NCI-H748 (cell line): ENCODE data around the gene C8A.
A peak's percentile ranks its signal among the peaks of the same experiment; 100 is the strongest.

Experiments used
- DNase-seq: peaks from one replicate; lab custom pipeline; 2025; ENCODE audit not compliant: unreplicated experiment; lab: John Stamatoyannopoulos, UW

Gene C8A

DNA sequence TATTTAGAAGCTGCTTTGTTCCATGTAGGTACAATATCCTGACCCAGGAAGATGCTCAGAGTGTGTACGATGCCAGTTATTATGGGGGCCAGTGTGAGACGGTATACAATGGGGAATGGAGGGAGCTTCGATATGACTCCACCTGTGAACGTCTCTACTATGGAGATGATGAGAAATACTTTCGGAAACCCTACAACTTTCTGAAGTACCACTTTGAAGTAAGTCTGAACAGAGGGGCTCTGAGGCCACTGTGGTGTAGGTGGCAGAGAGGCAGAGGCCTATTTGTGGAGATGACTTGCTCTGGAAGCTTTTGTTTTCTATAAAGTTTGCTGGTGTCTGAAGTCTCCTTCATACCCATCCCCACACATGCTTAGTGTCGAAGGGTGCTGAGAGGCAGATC is 26.8 kb downstream of the C8A start:
- no peak for DNase-seq

DNA sequence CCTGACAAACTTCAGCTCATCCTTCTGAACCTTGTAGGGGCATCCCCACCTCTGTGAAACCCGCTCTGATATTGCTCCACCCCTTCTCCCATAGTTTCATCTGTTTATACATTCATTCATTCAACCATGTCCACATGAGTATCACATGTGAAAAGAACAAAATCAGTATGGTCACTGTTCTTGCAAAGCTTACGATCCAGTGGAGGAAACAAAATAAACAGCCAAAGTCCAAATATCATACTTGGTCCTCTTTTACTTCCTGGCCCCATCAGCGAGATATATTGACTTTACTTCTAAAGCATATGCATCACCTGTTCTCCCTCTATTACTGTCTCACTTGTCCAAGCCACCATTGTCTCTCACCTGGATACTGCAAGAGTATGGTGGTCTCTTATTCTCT is 35.6 kb downstream of the C8A start:
- DNase-seq: no peak

DNA sequence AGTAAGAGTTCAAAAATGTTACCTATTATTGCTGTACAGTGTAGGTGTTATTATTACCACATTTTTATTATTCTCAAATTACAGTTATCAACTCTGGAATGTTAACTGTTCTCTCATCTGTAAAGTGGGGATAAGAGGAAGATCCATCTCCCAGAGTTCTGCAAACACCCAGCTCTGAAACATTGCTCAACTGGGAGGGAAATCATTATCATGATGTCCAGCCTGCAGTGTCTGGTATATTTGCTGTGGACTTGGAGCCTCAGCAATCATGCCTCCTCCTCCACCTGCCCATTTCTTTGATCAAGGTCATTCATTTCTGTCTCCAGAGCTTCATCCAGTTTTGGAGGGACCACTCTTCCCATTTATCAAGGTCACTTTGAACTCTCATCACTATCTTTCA is 39.4 kb downstream of the C8A start:
- DNase-seq: no peak

DNA sequence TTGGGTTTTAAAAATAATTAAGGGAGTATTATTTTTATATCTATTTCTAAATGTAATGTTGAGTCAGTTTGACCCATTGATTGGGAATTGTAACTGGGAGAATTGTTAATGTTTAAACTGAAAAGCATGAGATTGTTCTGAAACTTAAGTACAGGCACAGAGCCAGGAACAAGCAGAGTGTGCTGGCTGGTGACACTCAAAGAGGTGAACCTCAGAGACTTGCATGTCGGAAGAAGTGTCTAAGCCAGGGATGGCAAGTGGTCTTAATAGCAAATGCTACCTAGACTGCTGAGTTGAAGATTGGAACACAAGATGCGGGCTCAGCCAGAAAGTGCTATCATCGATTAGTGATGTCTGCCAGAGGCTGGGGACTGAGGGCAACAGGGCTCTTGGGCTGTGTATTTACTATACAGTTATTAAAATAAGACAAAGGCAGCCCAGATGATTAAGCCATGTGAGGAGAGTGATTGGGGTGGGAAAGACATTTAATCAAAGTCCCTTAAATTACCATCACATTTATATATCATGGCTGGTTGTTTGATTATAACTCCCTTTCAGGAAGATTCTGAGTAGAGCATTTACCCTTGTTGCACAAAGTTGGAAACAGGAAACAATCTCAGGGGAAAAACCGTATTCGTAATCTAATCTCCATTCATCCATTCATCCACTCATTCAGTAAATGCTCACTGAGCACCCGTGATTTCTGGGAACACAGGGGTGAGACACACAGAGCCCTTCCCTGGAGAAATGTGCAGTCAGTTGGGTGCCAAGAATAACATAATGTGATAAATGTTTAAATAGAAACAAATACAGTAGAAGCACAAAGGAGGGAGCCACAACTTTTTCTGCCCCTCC is 42.8 kb downstream of the C8A start:
- no peak for DNase-seq

DNA sequence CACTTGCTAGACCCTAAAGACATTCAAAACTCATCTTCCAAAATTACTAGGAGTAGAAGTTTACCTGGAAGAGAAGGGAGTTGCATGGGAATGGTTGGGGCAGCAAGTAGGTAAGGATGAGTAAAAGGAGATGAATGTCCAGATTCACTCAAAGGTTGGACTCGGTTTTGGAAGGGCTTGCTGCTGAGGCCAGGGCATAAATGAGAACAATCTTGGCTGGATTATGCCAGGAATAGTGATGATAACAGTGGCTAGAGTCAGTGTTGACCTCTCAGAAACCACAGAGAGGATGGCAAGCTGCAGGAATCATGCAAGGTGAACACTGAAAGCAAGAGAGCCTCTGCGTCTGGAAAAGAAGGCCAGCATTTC is 43.4 kb downstream of the C8A start:
- DNase-seq: no peak

DNA sequence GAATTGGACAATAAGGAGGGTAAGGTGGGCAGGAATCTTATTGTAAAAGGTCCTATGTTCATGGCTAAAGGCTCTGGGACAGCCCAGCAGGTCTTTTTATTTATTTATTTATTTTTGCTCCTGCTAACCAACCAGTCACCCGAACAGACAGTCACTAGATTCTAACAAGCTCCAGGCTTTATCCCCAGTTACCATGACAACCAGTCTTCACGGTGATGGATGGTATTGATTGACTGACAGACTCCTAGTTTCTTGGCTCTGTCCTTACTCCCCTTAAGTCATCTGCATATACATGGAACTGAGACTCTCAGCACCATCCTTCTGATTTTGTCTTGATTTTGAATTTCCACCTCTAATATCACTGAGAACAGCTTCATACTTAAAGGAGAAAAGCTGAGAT is 44.3 kb downstream of the C8A start:
- DNase-seq: peak; percentile 38

DNA sequence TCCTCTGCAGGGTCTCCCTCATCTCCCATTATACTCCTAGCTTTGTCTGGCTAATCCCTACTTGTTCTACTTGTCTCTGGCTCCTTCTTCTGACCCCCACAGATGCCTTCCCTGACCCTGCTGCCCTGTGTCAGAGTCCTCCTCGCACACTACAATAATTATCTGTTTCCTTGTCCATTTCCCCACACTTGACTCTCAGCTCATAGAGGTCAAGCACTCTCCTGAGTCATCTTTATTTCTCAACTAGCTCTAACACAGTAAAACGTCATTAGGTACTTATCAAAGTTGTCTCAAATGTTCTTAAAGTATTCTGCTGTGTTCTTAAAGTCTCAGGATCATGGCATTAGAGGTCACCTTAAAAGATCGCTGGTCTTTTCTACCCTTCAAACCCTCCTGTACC is 47.1 kb downstream of the C8A start:
- no peak for DNase-seq

DNA sequence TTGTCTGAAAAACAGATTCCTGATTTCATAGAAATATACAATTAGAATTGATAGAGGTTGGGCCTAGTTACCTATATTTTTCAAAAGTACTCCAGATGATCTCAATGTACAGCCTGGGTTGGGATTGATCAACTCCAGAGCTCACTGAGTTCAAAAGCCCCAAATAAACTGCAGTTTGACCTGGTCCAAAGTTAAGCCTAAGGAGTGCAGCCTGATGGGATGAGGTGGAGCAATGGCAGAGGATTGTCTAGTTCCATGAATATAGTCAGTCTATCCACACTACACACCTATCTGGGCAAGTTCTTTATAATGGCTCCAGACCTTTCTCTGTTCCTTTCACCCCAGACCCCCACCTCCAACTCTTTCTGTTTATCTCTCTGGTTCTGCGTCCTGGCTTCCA is 49.2 kb downstream of the C8A start:
- no peak for DNase-seq

DNA sequence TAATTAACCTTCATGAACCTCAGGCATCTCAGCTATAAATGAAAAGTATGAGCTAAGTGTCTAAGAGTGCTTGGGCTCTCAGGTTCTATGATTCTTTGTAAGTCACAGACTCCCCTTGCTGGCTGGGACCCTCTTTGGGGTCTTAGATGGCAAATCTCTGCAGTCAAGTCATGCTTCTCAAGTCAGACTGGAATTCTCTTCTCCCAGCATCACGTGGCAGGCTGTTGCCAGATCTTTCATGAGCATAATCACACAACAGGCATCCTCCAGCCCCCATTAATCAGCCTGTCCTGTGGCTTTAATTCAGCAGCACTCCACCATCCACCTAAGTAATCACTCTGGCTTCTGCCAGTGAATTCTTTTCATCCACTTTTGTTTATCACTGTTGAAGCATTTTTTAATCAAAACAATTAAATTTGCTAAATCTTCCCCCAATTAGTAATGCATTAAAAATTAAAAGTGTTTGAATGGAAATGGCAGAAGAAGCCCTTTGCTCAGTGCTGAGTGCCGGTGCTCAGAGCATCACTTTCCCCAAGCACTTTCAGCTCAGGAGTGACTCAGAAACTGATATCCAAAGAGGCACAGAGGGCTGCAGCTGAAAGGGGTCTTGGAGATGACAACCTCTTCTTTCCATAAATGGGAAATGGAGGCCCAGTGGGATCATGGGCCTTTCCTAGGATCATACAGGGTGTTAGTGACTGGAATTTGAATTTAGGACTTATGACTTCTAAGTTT is 50.2 kb downstream of the C8A start:
- DNase-seq: no peak

DNA sequence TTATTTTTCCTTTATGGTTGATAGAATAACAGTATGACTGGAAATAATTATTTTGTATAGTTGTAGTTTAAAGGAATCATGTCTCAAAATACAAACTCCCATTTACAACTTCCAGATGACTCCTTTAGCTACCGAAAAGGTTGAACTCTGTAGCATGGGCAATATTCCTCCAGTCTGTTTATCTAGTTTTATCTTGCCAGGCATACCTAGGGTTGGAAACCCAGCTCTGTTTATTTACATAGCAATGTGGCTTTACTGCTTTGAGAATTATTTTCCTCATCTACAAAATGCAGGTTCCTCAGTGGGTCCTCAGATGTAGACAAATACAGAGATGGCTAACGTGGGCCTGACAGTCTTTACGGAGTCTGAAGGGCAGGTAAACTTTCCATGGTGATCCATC is 51.1 kb downstream of the C8A start:
- no peak for DNase-seq

DNA sequence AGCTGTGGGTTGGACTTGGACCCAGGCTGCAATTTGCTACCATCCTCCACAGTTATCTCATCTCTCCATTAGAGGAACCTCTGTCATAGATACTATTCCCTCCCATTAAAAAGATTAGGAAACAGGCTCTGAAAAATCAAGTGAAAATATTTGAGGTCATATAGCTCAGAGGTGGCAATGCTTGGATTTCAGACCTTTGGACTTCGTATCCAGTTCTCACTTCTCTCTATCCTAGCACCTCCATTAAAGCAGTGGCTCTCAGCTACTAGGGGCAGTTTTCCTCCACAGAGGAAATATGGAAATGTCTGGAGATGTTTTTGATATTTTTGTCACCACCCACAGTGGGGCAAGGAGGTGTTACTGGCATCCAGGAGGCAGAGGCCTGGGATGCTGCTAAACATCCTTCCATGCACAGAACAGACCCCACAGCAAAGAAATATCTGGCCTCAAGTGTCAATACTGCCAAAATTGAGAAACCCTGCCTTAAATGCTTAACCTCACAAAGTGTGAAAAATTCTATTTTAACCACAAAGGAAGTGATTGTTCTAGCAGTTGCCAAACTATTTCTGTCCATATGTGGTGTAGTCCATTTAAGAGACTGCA is 54.1 kb downstream of the C8A start:
- no peak for DNase-seq

DNA sequence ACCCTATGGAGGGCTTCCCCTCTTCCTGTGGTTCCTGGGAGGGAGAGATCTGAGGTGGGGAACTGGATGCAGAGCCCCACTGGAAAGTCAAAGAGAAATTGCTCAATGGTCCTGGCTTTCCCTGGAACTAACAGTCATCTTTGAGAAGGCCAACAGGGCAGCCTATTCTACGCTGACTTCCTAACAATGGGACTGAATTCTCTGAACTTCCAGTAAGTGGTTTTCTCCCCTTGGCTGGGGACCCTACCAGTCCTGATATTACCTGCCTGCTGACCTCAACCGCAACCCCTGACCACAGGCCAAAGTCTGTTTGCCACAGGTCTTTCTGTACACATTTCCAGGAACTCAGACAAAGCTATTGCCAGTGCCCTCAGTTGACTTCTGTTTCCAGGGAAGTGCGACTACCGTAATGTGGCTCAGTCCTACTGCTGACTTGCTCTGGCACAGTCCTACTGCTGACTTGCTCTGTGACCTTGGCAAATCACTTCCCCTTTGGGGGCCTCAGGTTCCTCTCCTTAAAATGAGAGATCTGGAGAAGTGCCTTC is 55.9 kb downstream of the C8A start:
- DNase-seq: no peak

DNA sequence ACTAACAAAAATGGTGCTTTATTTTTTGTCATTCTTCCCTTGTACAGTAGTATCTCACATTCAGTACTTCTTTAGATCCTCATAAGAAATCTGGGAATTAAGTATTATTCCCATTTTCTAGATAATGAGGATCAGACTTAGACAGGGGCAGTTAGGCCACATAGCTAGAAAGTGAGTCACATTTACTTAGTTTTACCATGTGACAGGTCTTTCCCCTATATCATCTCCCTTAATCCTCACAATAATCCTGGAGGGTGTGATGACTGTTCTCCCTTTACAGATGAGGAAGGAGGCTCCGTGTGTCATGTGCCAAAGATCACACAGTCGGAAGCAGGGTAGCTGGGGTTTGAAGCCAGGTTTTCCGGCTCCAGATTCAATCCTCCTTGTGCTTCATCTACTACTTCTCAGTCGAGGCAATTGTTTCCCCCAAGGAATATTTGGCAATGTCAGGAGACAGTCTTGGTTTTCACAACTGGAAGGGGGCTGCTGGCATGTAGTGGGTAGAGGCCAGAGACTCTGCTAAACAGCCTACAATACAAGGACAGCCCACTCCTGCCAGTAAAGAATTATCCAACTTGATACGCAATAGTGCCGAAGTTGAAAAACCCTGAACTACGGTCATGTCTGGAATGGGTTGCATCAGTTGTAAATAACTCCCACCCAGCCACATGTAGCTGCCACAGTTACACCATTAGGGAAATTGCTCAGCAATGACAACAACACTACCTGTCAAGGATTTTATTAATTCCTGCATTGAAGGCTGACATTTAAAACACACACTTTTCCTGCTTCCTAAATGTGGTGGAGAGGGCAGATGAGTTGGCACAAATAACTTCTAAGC is 56.7 kb downstream of the C8A start:
- DNase-seq: no peak

DNA sequence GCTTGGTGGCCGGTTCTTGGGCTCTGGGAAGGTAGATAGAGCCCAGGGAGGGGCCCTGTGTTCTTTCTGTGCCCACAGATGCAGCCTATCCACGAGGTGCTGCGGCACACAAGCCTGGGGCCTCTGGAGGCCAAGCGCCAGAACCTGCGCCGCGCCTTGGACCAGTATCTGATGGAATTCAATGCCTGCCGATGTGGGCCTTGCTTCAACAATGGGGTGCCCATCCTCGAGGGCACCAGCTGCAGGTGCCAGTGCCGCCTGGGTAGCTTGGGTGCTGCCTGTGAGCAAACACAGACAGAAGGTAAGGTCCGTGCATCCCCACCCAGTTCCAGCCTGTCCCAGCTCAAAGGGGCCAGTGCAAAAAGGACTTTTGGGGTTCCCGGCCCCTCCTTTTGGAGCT is 57.7 kb downstream of the C8A start:
- no peak for DNase-seq

DNA sequence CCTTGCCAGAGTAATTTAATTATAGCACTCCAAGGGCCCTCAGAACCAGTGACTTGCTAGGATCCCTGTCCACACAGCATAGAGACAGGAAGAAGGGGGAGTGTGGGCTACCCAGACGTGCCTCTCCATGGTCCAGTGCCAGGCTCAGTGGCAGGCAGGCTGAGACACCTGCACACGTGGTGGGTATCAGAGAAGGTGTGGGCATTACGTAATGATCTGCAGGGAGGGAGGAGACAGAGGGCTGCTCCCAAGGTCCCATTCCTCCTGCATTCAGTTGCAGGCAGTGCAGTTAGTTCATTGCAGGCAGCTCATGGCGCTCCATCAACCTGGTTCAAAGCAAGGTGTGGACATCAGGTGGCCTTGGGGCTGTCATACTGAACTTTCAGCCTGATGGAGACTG is 61.4 kb downstream of the C8A start:
- no peak for DNase-seq

DNA sequence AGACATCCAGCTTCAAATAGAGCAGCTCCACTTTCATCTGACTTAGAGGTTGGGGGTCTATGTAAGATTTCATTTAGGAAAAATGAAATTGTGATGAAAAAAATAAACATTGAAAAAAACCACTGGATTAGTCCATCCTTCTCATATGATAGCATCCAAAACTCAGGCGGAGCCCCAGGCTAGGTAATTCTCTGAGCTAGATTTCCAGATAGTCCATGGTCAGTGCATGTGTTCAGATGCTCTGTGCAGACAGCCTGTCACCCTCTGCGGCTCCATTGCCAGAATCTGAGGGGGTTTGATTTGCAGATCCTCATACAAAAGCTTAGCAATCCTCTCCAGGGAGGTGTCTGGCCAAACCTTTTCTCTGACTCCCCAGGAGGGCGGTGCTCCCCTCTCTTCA is 62.0 kb downstream of the C8A start:
- no peak for DNase-seq

DNA sequence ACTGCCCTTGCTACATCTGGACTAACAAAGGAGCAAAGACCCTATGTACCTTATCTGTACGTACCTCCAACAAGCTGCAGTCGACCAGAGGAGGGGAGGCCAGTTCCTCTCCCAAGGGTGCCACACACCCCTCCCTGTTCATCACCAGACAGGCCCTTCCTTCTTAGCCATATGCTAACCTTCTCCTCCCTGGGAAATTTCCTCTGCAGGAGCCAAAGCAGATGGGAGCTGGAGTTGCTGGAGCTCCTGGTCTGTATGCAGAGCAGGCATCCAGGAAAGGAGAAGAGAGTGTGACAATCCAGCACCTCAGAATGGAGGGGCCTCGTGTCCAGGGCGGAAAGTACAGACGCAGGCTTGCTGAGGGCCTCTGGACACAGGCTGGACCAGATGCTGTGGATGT is 62.8 kb downstream of the C8A start:
- DNase-seq: no peak

DNA sequence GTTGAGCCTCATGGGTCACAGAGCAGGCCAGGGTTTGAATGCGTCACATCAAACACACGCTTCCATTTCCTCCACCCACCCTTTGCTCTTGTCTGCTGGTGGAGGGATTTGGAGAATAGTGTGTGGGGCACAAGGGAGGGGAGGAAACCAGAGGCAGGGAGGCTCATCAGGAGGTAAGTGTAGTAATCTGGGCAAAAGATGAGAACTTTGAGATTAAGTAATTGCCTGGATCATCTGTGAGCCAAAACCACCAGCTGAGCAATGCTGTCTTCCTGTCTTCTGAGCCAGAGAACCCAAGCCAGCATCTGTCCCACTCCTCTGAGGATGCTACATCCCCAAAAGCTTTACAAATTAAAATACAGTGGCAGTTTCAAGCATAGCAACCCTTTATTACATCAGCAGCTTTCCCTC is 66.0 kb downstream of the C8A start:
- no peak for DNase-seq

DNA sequence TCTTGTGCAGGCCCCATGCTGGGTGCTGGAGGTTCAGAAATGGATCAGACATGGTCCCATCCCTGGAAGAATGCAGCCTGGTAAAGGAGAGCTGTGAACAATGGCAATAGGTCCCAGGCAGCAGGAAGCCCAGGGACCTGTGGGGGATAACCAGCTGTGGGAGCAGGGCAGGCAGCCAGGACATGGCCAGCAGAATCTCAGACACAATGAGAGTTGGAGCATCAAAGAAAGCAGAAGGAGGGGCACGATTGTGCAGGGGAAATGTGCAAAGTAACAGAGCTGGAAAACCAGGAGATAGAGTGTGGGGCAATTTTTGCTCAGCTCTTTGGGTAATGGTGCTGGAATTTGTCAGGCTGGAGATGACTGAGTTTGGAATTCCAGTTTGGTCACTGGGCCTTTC is 66.9 kb downstream of the C8A start:
- DNase-seq: no peak

DNA sequence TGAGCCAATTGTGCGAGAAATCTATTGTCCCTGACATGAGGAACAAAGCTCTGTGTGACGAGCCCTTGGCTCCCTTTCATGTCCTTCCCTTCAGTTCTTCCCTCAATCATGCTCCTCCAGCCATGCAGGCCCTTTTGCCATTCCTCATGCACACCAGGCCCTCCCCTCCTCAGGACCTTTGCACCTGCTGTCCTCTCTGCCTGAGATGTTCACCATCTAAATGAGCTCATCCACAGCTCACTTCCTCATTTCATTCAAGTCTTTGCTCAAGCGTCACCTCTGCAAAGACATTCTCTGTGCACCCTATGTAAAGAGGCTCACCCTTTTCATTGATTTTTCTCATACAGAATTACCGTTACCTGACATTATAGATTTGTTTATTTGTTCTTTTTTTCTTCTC is 67.5 kb downstream of the C8A start:
- DNase-seq: no peak

DNA sequence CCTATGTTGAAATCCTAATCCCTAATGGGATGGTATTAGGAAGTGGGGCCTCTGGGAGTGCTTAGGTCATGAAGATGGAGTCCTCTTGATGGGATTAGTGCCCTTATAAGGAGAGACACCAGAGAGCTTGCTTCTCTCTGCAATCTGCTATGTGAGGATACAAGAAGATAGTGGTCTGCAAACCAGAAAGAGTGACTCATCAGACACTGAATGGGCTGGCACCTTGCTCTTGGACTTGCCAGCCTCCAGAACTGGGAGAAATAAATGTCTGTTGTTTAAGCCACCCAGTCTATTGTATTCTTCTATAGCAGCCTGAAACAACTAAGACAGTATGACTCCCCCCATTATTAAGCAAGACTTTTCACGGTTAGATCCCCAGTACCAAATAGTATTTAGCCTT is 67.9 kb downstream of the C8A start:
- no peak for DNase-seq
